GM23248 (cell line): ENCODE results near the gene FRAS1. TPM values are rescaled to one million over a fixed set of nuclear protein-coding genes. Genes with fewer than 3 reads are reported as not detected.

ENCODE experiments used
- DNase-seq: peaks from one replicate; pipeline ENCODE4 v3.0.0-alpha.2; 2015
- H2AFZ ChIP-seq: fragments of 200-600 bp; sonication (generic); 2 replicates; pipeline ENCODE4 v1.6.1; 2016; ENCODE audit warnings: antibody characterized with exemption
- H3F3A ChIP-seq: fragments of 200-600 bp; sonication (generic); 2 replicates; pipeline ENCODE4 v1.6.1; 2016; ENCODE audit warnings: mild to moderate bottlenecking, antibody characterized with exemption, mixed run types; ENCODE audit not compliant: insufficient read depth
- H3K27ac ChIP-seq: fragments of 200-600 bp; sonication (generic); 2 replicates; pipeline ENCODE4 v1.5.1; 2016; ENCODE audit warnings: mild to moderate bottlenecking
- H3K27me3 ChIP-seq: fragments of 200-600 bp; sonication (generic); replicated peaks from 2 replicates; pipeline ENCODE4 v1.6.1; 2016; ENCODE audit warnings: mild to moderate bottlenecking; ENCODE audit not compliant: insufficient read depth
- H3K36me3 ChIP-seq: fragments of 200-600 bp; sonication (generic); 2 replicates; pipeline ENCODE4 v1.6.1; 2016; ENCODE audit warnings: low read depth, mild to moderate bottlenecking
- H3K4me1 ChIP-seq: fragments of 200-600 bp; sonication (generic); 2 replicates; pipeline ENCODE4 v1.6.1; 2016; ENCODE audit warnings: mild to moderate bottlenecking; ENCODE audit not compliant: insufficient read depth
- H3K4me2 ChIP-seq: fragments of 200-600 bp; sonication (generic); one replicate; pipeline ENCODE4 v1.6.1; 2016; ENCODE audit warnings: mild to moderate bottlenecking; ENCODE audit not compliant: unreplicated experiment
- H3K4me3 ChIP-seq: fragments of 200-600 bp; sonication (generic); 2 replicates; pipeline ENCODE4 v1.5.1; 2016; ENCODE audit warnings: mild to moderate bottlenecking
- H3K79me2 ChIP-seq: fragments of 200-600 bp; sonication (generic); 2 replicates; pipeline ENCODE4 v1.6.1; 2016; ENCODE audit warnings: mild to moderate bottlenecking; ENCODE audit not compliant: insufficient read depth
- H3K9ac ChIP-seq: fragments of 200-600 bp; sonication (generic); 2 replicates; pipeline ENCODE4 v1.6.1; 2016; ENCODE audit warnings: mild to moderate bottlenecking
- H3K9me2 ChIP-seq: fragments of 200-600 bp; sonication (generic); 2 replicates; pipeline ENCODE4 v1.6.1; 2016; ENCODE audit warnings: mixed run types, mild to moderate bottlenecking, moderate library complexity; ENCODE audit not compliant: insufficient read depth
- H3K9me3 ChIP-seq: fragments of 200-600 bp; sonication (generic); one replicate; pipeline ENCODE4 v1.6.1; 2017; ENCODE audit warnings: low read depth
- H4K20me1 ChIP-seq: fragments of 200-600 bp; sonication (generic); 2 replicates; pipeline ENCODE4 v1.6.0; 2016; ENCODE audit not compliant: insufficient read depth
- EZH2 ChIP-seq: fragments of 200-600 bp; sonication (generic); IDR thresholded peaks from 2 replicates; pipeline ENCODE4 v1.6.1; 2018; ENCODE audit warnings: antibody characterized with exemption, mild to moderate bottlenecking; ENCODE audit not compliant: insufficient read depth, poor library complexity, severe bottlenecking
- EZH2phosphoT487 ChIP-seq: fragments of 200-600 bp; sonication (generic); IDR thresholded peaks from 2 replicates; pipeline ENCODE4 v1.6.1; 2018; ENCODE audit warnings: antibody characterized with exemption, moderate library complexity, mild to moderate bottlenecking, low read depth; ENCODE audit not compliant: insufficient read depth
- WGBS, 2 experiments: methylation state at CpG; one replicate each; pipeline ENCODE4 v1.1.6; 2015 to 2017; ENCODE audit warnings: low lambda C conversion rate in 2 of 2, low coverage in 1 of 2; ENCODE audit errors: missing lambda C conversion rate in 2 of 2; 5-methylcytosine and 5-hydroxymethylcytosine counted together
- in situ Hi-C: fragments of 300-500 bp; cut with MboI; formaldehyde crosslinking; loops from 2 replicates; pipeline ENCODE4 v1.15.0; 2020
- polyA plus RNA-seq: library from polyadenylated mRNA; unstranded; fragments of >200 nt; fragmentation: Nextera tagmentation; extraction: Ambion mirVana; gene quantifications from 2 replicates; pipeline ENCODE4 v1.2.1, GENCODE V29; 2016
- total RNA-seq: library from RNA; depleted of rRNA; stranded (reverse); fragments of >200 nt; shearing (Covaris generic); gene quantifications from 2 replicates; pipeline ENCODE4 v1.2.3, GENCODE V29; 2014

The FRAS1 gene
- total and polyA plus RNA-seq, 2 experiments from 2014 or later, result 6.5 to 19.8 TPM

DNA sequence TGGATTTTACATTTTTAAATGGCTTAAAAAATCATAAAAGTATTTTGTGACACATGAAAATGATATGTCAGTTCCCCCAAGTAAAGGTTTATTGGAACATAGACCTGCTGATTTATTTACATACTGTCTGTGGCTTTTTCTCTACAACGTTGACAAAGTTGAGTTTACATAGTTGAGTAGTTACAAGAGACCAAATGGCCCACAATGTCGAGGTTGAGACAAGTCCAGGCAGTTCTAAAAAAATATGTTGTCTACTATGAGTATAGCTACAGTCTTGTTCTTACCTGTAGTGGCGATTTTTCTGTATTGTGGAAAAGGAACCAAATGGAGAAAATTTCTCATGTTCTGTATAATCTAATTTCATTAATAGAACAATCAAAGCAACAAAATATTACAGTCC is 163.2 kb downstream of the FRAS1 start:
- no peak overlapping the region for H2AFZ ChIP-seq
- H3K9me3 ChIP-seq, result no peaks in the 10 kb centered on the region
- H3K27me3 ChIP-seq, result no peaks in the 10 kb centered on the region
- no peak for DNase-seq
- in situ Hi-C loops, result no loop called here
- TF ChIP-seq EZH2, result no peak
- TF ChIP-seq EZH2phosphoT487, result no peak
- H3F3A ChIP-seq, result no peaks in the 10 kb centered on the region
- no peak overlapping the region for H3K4me2 ChIP-seq
- H3K27ac ChIP-seq, result no peak overlapping the region
- H3K36me3 ChIP-seq, result no peaks in the 10 kb centered on the region
- H4K20me1 ChIP-seq, result no peaks in the 10 kb centered on the region
- H3K9ac ChIP-seq, result no peak overlapping the region
- WGBS, 2 experiments, result 57 to 61% methylated on average over 3 of the region's 3 CpGs
- no peak overlapping the region for H3K4me3 ChIP-seq
- H3K4me1 ChIP-seq, result no peaks in the 10 kb centered on the region
- no peaks in the 10 kb centered on the region for H3K9me2 ChIP-seq
- H3K79me2 ChIP-seq, result no peaks in the 10 kb centered on the region

DNA sequence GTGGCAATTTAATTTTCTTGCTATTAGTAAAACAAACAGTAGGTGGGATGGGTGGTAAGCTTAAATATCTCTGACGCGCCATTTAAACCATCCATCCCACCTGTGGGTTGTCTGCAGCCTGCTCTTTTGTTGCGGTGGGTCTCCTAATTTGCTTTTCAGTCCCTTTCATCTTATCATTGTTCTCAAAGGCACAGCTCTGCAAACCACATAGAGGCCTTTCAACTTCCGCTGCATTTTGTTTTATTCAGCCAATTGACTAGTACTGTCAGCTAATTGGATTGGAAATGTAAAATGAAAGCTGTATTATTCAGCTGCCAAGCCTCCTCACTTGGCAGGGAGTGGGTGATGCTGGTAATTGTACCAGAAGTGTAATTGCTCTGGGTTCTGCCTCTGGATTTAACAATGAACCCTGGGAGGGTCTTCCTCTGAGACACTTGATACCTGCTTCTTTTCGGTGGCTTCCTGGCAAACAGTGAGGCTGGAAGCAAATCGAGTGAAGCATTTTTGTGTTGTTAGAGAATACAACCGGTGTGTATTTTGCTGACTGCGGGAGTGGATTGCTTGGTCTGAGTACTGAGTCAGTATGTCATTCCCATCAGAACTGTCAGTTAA is 165.6 kb downstream of the FRAS1 start:
- Histone ChIP-seq H3K4me1 (no peaks in the 10 kb centered on the region), H3K27ac (no peak overlapping the region), H3K36me3 (no peaks in the 10 kb centered on the region), H4K20me1 (no peaks in the 10 kb centered on the region), H3K4me2 (no peak overlapping the region), H3K4me3 (no peak overlapping the region), H3K79me2 (no peaks in the 10 kb centered on the region), H3K9me3 (no peaks in the 10 kb centered on the region), H3K27me3 (no peaks in the 10 kb centered on the region), H2AFZ (no peak overlapping the region), H3F3A (no peaks in the 10 kb centered on the region), H3K9ac (no peak overlapping the region), H3K9me2 (no peaks in the 10 kb centered on the region)
- TF ChIP-seq EZH2 (no peak), EZH2phosphoT487 (no peak)
- in situ Hi-C loops, result no loop called here
- 60 to 61% methylated on average over 8 of the region's 8 CpGs for WGBS, 2 experiments
- DNase-seq, result no peak

DNA sequence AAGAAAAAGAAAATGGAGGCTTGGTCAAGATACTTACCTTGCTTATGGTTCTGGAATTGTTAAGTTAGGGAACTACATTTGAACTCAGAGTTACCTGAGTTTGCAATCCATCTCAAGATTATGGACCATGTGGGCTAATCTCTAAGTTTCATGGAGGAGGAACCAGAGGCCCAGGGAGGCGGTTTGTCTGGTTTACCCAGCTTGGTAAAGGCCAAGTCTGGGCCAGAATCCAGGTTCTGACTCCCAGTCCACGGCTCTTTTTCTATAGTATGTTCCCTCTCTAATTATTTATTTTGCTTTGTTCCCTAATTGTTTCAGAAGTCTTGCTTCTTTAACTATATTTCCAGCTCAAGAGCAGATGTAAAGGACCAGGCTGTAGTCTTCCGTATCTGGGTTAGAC is 168.1 kb downstream of the FRAS1 start:
- Histone ChIP-seq H3K4me1 (no peaks in the 10 kb centered on the region), H3K79me2 (no peaks in the 10 kb centered on the region), H3K27me3 (no peaks in the 10 kb centered on the region), H2AFZ (no peak overlapping the region), H3K9me2 (no peaks in the 10 kb centered on the region), H3K9me3 (no peaks in the 10 kb centered on the region), H3K9ac (no peak overlapping the region), H3F3A (no peaks in the 10 kb centered on the region), H3K27ac (no peak overlapping the region), H4K20me1 (no peaks in the 10 kb centered on the region), H3K4me3 (no peak overlapping the region), H3K36me3 (no peaks in the 10 kb centered on the region), H3K4me2 (no peak overlapping the region)
- DNase-seq, result no peak
- in situ Hi-C loops, result no loop called here
- WGBS, 2 experiments, result 60 to 68% methylated on average over 3 of the region's 3 CpGs
- no peak for TF ChIP-seq EZH2phosphoT487
- no peak for TF ChIP-seq EZH2

DNA sequence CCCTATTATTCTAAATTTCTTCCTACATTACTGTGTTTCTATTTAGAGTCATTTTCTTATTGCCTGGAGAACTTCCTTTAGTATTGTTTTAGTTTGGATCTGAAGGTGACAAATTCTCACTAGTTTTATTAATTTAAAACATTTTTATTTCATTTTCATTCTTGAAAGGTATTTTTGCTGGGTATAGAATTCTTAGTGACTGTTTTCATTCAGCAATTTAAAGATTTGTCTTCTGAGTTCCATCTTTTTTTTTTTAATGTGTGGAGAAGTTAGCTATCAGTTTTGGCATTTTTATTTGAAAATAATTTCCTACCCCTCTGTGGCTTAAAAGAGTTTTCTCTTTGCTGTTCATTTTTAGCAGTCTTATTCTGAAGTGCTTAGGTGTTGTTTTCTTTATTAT is 169.2 kb downstream of the FRAS1 start:
- Histone ChIP-seq H2AFZ (no peak overlapping the region), H3K27ac (no peak overlapping the region), H3K9ac (no peak overlapping the region), H3K79me2 (no peaks in the 10 kb centered on the region), H3F3A (no peaks in the 10 kb centered on the region), H3K36me3 (no peaks in the 10 kb centered on the region), H3K4me1 (no peaks in the 10 kb centered on the region), H3K4me2 (no peak overlapping the region), H3K27me3 (no peaks in the 10 kb centered on the region), H3K9me2 (no peaks in the 10 kb centered on the region), H3K9me3 (no peaks in the 10 kb centered on the region), H4K20me1 (no peaks in the 10 kb centered on the region), H3K4me3 (no peak overlapping the region)
- no peak for TF ChIP-seq EZH2phosphoT487
- no peak for DNase-seq
- in situ Hi-C loops, result no loop called here
